Fibroblast of the aortic adventitia (primary cell): ENCODE measurements around the gene PCNX2. TPM values are rescaled to one million over a fixed set of nuclear protein-coding genes. Genes with fewer than 3 reads are reported as not detected.
"Not testable (repeated sequence)": the region's sequence is repeated elsewhere in the genome, so short reads cannot be mapped to it uniquely, and the experiment has no call there.

ENCODE experiments used
- DNase-seq: peaks from one replicate; pipeline ENCODE4 v3.0.0-alpha.2; 2010; ENCODE audit warnings: low read depth
- H3K4me3 ChIP-seq: 2 replicates; pipeline ENCODE4 v1.5.1; 2011; ENCODE audit warnings: low read depth, mild to moderate bottlenecking, control low read depth, low read length, moderate library complexity
- CTCF ChIP-seq: IDR thresholded peaks from 2 replicates; pipeline ENCODE4 v1.5.1; 2011; ENCODE audit warnings: mild to moderate bottlenecking, low read length, control low read depth, inconsistent platforms; ENCODE audit not compliant: insufficient read depth
- total RNA-seq: library from RNA; depleted of rRNA; stranded (reverse); fragments of >200 nt; gene quantifications from 2 replicates; pipeline ENCODE4 v1.2.3, GENCODE V29; 2012; ENCODE audit warnings: low replicate concordance

PCNX2 gene
- total RNA-seq, 1 donor: 70.7 TPM

GRCh38 chr1:233005156-233005555 is 290.4 kb downstream of the PCNX2 start:
- no peak for DNase-seq
- no peak for TF ChIP-seq CTCF
- no peak overlapping the region for H3K4me3 ChIP-seq

GRCh38 chr1:233004451-233004850 is 291.1 kb downstream of the PCNX2 start:
- TF ChIP-seq CTCF: no peak
- no peak for DNase-seq
- no peak overlapping the region for H3K4me3 ChIP-seq

- DNase-seq, H3K4me3 ChIP-seq: not testable (repeated sequence)
Measured at GRCh38 chr1:233003638-233004037, 291.9 kb downstream of the PCNX2 start.

- no peak overlapping the region for H3K4me3 ChIP-seq
- TF ChIP-seq CTCF: no peak
- DNase-seq: no peak
Measured at GRCh38 chr1:232999956-233000625, 295.4 kb downstream of the PCNX2 start.

GRCh38 chr1:232998646-232999045 is 296.9 kb downstream of the PCNX2 start:
- H3K4me3 ChIP-seq: no peak overlapping the region
- no peak for DNase-seq
- no peak for TF ChIP-seq CTCF

- H3K4me3 ChIP-seq: no peak overlapping the region
- no peak for DNase-seq
- TF ChIP-seq CTCF: no peak
Measured at GRCh38 chr1:232998138-232998537, 297.4 kb downstream of the PCNX2 start.

- no peak for TF ChIP-seq CTCF
- no peak overlapping the region for H3K4me3 ChIP-seq
- no peak for DNase-seq
Measured at GRCh38 chr1:232996143-232996542, 299.4 kb downstream of the PCNX2 start.
